Thyroid gland (tissue), 4 donors: ENCODE data around the gene MUC6. TPM values are rescaled to one million over a fixed set of nuclear protein-coding genes. Genes with fewer than 3 reads are reported as not detected.

ENCODE experiments used
- DNase-seq, 2 donors: peaks; one replicate each; pipeline ENCODE4 v3.0.0-alpha.2; 2019
- H3K27ac ChIP-seq, 3 donors: fragments of 200-600 bp; sonication (generic); 1 replicate in 2 of 3; 2 replicates in 1 of 3; pipeline ENCODE4 v1.5.1; 2016 to 2019; ENCODE audit warnings: mild to moderate bottlenecking in 1 of 3, moderate library complexity in 1 of 3
- H3K27me3 ChIP-seq: fragments of 200-600 bp; sonication (generic); one replicate; pipeline ENCODE4 v1.5.1; 2019
- H3K36me3 ChIP-seq, 2 donors: fragments of 200-600 bp; sonication (generic); one replicate each; pipeline ENCODE4 v1.5.1; 2016 to 2019
- H3K4me1 ChIP-seq, 2 donors: fragments of 200-600 bp; sonication (generic); one replicate each; pipeline ENCODE4 v1.5.1; 2017 to 2019
- H3K4me3 ChIP-seq, 3 donors: fragments of 200-600 bp; sonication (generic); replicated peaks in 1 of 3; 1 replicate in 2 of 3; 2 replicates in 1 of 3; pipeline ENCODE4 v1.5.1; 2016; ENCODE audit warnings: mild to moderate bottlenecking in 1 of 3
- H3K9me3 ChIP-seq: fragments of 200-600 bp; sonication (generic); one replicate; pipeline ENCODE4 v1.5.1; 2017
- CTCF ChIP-seq, 6 experiments: fragments of 200-600 bp in 3 of 6; fragments of 450-650 bp in 3 of 6; sonication (generic) in 3 of 6; IDR thresholded peaks; one replicate each; pipeline ENCODE4 v1.5.1; 2016 to 2019; ENCODE audit warnings: antibody characterized with exemption in 6 of 6, mild to moderate bottlenecking in 2 of 6, inconsistent platforms in 1 of 6, moderate library complexity in 1 of 6
- POLR2A ChIP-seq, 2 donors: fragments of 450-650 bp; IDR thresholded peaks; one replicate each; pipeline ENCODE4 v1.6.1; 2017; ENCODE audit warnings: antibody characterized with exemption in 2 of 2, mild to moderate bottlenecking in 2 of 2, moderate library complexity in 1 of 2
- WGBS, 2 donors: methylation state at CpG; one replicate each; pipeline ENCODE4 v1.1.5; 2017; 5-methylcytosine and 5-hydroxymethylcytosine counted together
- intact Hi-C: fragments of 100-400 bp; cut with DNase I; formaldehyde crosslinking; loops from one replicate; pipeline ENCODE4 v1.15.1; 2023
- total RNA-seq, 4 donors: library from RNA; depleted of rRNA; stranded (reverse); fragments of >200 nt; gene quantifications; one replicate each; pipeline ENCODE4 v1.2.3, GENCODE V29; 2016

Gene MUC6
- total RNA-seq, 4 donors from 2014 or later = not detected

DNA sequence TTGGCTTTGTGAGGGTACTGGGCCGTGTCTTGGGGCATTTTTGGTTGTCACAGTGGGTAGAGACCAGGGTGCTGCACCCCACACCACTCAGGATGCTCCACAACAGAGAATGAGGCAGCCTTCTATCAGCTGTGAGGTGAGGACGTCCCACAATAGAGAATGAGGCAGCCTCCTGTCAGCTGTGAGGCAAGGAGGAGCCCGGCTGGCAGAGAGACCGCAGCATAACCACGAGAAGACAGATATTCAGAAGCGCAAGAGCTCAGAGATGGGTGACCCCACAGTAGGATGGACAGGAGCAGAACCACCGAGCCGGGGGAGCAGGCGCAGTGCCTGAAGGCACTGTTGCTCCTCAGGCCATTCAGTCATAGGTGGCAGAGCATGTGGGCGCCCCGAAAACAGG, 63.3 kb downstream of the MUC6 start:
- Histone ChIP-seq H3K9me3 (no peaks in the 10 kb centered on the region), H3K36me3 (peaks cover 36% of the 10 kb centered on the region in 2 donors), H3K4me1 (no peaks in the 10 kb centered on the region), H3K4me3 (no peak overlapping the region), H3K27ac (no peak overlapping the region), H3K27me3 (no peaks in the 10 kb centered on the region)
- TF ChIP-seq POLR2A (IDR thresholded peaks at IDR 0.05) (no peak), CTCF (IDR thresholded peaks at IDR 0.05) (no peak)
- no peak for DNase-seq
- WGBS, 2 donors = 95 to 98% methylated on average over 11 of the region's 11 CpGs
- intact Hi-C loops = no loop called here

GRCh38 chr11:972523-973211, 63.9 kb downstream of the MUC6 start:
- no peaks in the 10 kb centered on the region for H3K27me3 ChIP-seq
- H3K9me3 ChIP-seq = no peaks in the 10 kb centered on the region
- H3K4me3 ChIP-seq = no peak overlapping the region
- no peaks in the 10 kb centered on the region for H3K4me1 ChIP-seq
- TF ChIP-seq CTCF (IDR thresholded peaks at IDR 0.05) (no peak), POLR2A (IDR thresholded peaks at IDR 0.05) (no peak)
- no peak overlapping the region for H3K27ac ChIP-seq
- intact Hi-C loops = no loop called here
- no peak for DNase-seq
- H3K36me3 ChIP-seq = peaks cover 31 to 36% of the 10 kb centered on the region in 2 donors
- 95 to 97% methylated on average over 26 of the region's 26 CpGs for WGBS, 2 donors

- peaks cover 27 to 31% of the 10 kb centered on the region in 2 donors for H3K36me3 ChIP-seq
- no peaks in the 10 kb centered on the region for H3K27me3 ChIP-seq
- H3K27ac ChIP-seq = no peak overlapping the region
- TF ChIP-seq POLR2A (IDR thresholded peaks at IDR 0.05) = no peak
- TF ChIP-seq CTCF (IDR thresholded peaks at IDR 0.05) = no peak
- H3K4me1 ChIP-seq = peaks cover under 1 to 3% of the 10 kb centered on the region in 2 donors
- H3K9me3 ChIP-seq = no peaks in the 10 kb centered on the region
- DNase-seq = no peak
- H3K4me3 ChIP-seq = no peak overlapping the region
- 94 to 96% methylated on average over 21 to 31 of the region's 31 CpGs for WGBS, 2 donors
- intact Hi-C loops = no loop called here
These were observed 64.7 kb downstream of the MUC6 start for GRCh38 chr11:971731-972365.

DNA sequence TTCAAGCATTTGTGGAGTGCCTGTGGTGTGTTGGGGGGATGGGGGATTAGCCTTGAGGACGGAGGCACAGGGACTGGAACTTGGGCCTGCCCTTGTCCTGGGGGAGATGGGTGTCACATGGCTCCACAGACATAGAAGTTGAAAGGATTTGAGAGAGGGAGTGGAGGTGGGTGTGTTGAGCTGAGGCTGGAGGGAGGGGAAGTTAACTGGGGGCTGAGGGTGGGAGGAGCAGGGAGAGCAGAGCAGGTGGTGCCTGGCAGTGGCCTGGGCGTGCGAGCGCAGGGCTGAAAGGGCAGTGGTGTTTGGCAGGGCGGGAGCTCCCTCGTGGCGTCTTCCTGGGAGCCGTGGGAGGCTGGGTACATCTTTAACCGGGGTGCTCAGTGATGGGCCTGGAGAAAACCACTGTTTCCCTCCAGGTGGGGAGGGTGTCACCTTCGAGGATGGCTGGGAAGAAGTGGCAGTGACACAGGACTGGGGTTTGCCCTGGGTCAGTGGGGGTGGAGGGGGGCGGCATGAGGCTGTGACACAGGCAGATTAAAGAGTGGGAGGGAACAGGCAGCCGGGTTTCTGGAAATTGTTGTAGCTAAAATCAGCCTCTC, 65.3 kb downstream of the MUC6 start:
- WGBS, 2 donors = 80 to 89% methylated on average over 12 of the region's 12 CpGs
- DNase-seq = no peak
- peaks cover 27 to 31% of the 10 kb centered on the region in 2 donors for H3K36me3 ChIP-seq
- intact Hi-C loops = no loop called here
- H3K4me1 ChIP-seq = peaks cover 7 to 9% of the 10 kb centered on the region in 2 donors
- no peak overlapping the region for H3K4me3 ChIP-seq
- no peaks in the 10 kb centered on the region for H3K9me3 ChIP-seq
- no peaks in the 10 kb centered on the region for H3K27me3 ChIP-seq
- TF ChIP-seq POLR2A (IDR thresholded peaks at IDR 0.05) (no peak), CTCF (IDR thresholded peaks at IDR 0.05) (no peak)
- H3K27ac ChIP-seq = no peak overlapping the region
